Activated naive CD4-positive, alpha-beta T cell treated with anti-CD3 and anti-CD28 coated beads, Interleukin-2, amount 50 U/mL, for 72 hours (primary cell): Measurements from ENCODE around the gene SLC9A7. TPM values are rescaled to one million over a fixed set of nuclear protein-coding genes. Genes with fewer than 3 reads are reported as not detected.

ENCODE experiments used
- ATAC-seq, 2 donors: fragments of 150-1000 bp; cut with Tn5 transposase; 2 replicates each; pipeline ENCODE4 v1.10.0; 2021; ENCODE audit warnings: mild to moderate bottlenecking in 2 of 2, moderate library complexity in 2 of 2
- DNase-seq, 2 donors: peaks; one replicate each; pipeline ENCODE4 v3.0.0; 2021 to 2022; ENCODE audit warnings: low spot score in 2 of 2
- H3K27ac Mint-ChIP-seq, 2 donors: one replicate each; pipeline ENCODE4 v1.8.0; 2022; ENCODE audit warnings: mild to moderate bottlenecking in 2 of 2, mixed read lengths in 2 of 2
- H3K36me3 Mint-ChIP-seq, 2 donors: one replicate each; pipeline ENCODE4 v1.8.0; 2022; ENCODE audit warnings: mixed read lengths in 2 of 2
- H3K9me3 Mint-ChIP-seq, 2 donors: one replicate each; pipeline ENCODE4 v1.8.0; 2022; ENCODE audit warnings: mixed read lengths in 2 of 2
- total RNA-seq, 2 donors: library from RNA; stranded (reverse); gene quantifications; one replicate each; pipeline ENCODE4 v1.2.3, GENCODE V29; 2022

The SLC9A7 gene
- total RNA-seq, 2 donors from 2014 or later, result 13.5 to 15.1 TPM

DNA sequence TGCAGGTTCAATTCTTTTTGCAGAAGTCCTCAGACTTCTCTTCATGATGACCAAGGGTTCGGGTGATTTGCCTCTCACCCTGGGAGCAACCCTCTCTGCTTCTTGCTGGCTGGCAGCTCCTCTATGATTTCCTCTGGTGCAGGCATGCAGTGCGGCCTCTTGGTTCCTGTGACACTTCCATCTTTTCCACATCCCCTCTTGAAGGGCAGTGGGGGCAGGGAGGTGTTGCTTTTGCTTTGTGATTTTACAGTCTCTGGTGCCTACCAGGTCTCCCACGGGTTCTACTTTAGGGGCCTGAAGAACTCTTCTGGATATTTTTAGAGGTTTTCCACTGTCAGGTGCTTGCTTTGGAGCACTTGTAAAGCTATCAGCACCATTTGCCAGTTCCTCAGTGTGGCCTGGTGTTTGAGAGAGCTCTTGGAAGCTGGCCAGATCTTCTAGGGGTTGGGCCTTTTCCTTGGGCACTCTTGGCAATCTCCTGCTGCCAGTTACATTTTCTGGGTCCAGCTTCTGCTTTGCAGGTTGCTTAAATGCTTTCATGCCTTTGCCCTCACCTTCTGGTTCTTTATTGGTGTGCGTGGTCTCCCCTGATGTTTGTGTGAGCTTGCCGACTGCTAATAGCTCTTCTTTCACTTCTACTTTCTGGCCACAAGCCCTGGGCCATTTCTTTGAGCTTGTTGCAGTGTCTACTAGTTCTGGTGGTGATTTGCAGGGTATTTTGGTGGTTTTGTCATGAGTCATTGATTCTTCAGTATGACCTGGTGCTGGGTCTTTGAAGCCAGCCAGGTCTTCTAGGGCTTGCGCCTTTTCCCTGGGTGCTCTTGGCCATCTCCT is 196.9 kb downstream of the SLC9A7 start:
- Mint-ChIP-seq H3K27ac (no peak overlapping the region), H3K9me3 (no peaks in the 10 kb centered on the region), H3K36me3 (no peaks in the 10 kb centered on the region)
- peak; percentile 84 to 95 for ATAC-seq
- DNase-seq, result no peak

DNA sequence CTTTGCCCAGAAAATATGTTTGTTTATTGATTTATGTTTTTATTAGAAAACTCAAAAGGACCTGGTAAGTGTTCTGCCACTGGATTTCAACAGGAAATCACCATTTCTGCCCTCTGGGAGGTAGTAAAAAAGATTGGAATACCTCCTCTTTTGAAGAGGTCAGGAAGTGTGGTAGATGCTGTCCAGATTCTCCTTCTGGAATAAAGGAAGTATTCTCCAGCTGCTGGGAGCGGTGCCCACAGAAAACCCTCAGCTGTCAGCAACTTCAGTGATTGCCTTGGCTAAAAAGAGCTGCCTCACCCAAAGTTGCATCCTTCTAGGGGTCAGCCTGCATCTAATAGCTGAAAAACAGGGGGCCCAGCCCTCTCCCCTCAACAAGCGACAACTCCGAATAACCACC is 199.9 kb downstream of the SLC9A7 start:
- DNase-seq (no peak), ATAC-seq (no peak)
- H3K36me3 Mint-ChIP-seq, result no peaks in the 10 kb centered on the region
- H3K27ac Mint-ChIP-seq, result no peak overlapping the region
- no peaks in the 10 kb centered on the region for H3K9me3 Mint-ChIP-seq

DNA sequence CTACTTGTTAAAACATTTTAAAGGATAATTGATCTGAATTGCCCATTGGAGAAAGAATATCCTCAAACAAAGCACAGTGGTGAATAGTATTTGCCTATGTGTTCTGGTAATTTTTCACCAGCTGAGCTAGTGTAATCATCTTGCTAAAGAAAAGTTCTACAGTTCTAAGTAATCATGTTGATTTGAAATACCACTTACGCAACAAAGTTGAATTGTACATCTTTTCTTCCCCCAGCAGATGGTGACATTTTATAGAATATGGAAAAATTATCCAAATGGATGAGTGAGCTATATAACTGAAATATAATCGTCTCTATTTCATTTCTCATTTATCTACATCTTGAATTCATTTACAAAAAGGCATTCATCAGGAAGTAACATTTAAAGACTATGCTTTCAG is 204.0 kb downstream of the SLC9A7 start:
- ATAC-seq (no peak), DNase-seq (no peak)
- Mint-ChIP-seq H3K27ac (no peak overlapping the region), H3K36me3 (no peaks in the 10 kb centered on the region), H3K9me3 (no peaks in the 10 kb centered on the region)

DNA sequence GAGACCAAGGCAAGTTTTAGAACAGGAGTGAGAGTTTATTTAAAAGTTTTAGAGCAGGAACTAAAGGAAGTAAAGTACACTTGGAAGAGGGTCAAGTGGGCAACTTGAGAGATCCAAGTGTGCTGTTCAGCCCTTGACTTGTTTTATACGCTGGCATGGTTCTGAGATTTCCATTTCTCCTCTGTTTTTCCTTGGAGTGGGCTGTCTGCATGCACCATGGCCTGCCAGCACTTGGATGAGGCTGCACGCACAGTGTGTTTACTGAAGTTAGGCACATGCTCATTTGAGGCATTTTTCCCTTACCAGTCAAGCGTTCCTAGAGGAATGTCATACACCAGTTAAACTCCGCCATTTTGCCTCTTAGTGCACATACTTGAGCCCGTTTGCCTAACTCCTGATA is 205.0 kb downstream of the SLC9A7 start:
- Mint-ChIP-seq H3K36me3 (peaks cover 0 to 2% of the 10 kb centered on the region in 2 donors), H3K9me3 (no peaks in the 10 kb centered on the region), H3K27ac (no peak overlapping the region)
- DNase-seq (no peak), ATAC-seq (no peak)

- Mint-ChIP-seq H3K36me3 (peaks cover 0 to 6% of the 10 kb centered on the region in 2 donors), H3K9me3 (no peaks in the 10 kb centered on the region), H3K27ac (no peak overlapping the region)
- ATAC-seq (no peak), DNase-seq (no peak)
Measured at GRCh38 chrX:46551494-46552128, 207.3 kb downstream of the SLC9A7 start.

DNA sequence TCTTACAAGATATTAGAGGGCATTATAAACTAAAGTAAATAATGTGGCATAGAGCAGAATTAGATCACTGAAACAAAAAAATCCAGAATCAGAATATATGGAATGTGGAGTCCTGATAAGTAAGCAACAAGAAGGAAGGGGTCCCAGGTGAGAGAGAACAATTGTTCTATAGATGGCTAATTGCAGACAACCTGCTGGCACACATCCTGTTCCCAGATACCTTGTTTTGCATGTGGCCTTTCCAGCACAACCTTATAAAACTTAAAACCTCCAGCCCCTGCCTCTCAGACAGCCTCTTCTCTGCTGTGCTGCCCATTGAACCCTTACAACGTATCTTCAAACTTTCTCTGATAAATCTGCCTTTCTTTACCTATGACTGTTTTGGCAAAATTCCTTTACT is 209.0 kb downstream of the SLC9A7 start:
- Mint-ChIP-seq H3K27ac (no peak overlapping the region), H3K36me3 (peaks cover 4 to 6% of the 10 kb centered on the region in 2 donors), H3K9me3 (no peaks in the 10 kb centered on the region)
- no peak for DNase-seq
- ATAC-seq, result no peak

Other genes with a start within 250 kb of the SLC9A7 start
- gene ZNF674, start 213.7 kb downstream of the SLC9A7 start, total RNA-seq, result 1 to 10 TPM; 2.3 to 3.1 TPM
- gene CHST7, start 185.4 kb downstream of the SLC9A7 start, total RNA-seq, result 1 to 10 TPM; 1.4 to 2.0 TPM
- gene RP2, start 77.9 kb upstream of the SLC9A7 start, total RNA-seq, result 1 to 10 TPM; 5.2 to 6.6 TPM
- gene JADE3, start 153.3 kb upstream of the SLC9A7 start, total RNA-seq, result 1 to 10 TPM in 1 of 2 donors, under 1 TPM in 1; 0.43 to 1.9 TPM